SK-N-SH treated with all-trans-retinoic acid at 6 μM for 48 hours (cell line): Measurements from ENCODE around the gene FOXN3.

Experiments used
- ATAC-seq: fragments of 200-7000 bp; cut with Tn5 transposase; 3 replicates; pipeline ENCODE4 v1.9.1; 2020; ENCODE audit warnings: mild to moderate bottlenecking, moderate library complexity
- ARNTL ChIP-seq: fragments of 450-650 bp; formaldehyde crosslinking; IDR thresholded peaks from 2 replicates; pipeline ENCODE4 v1.5.0; 2020; ENCODE audit warnings: low read depth, mild to moderate bottlenecking, moderate library complexity, borderline replicate concordance
- CSDC2 ChIP-seq: fragments of 250-450 bp; sonication (Bioruptor Pico); IDR thresholded peaks from 2 replicates; pipeline ENCODE4 v1.5.0; 2020; ENCODE audit warnings: mild to moderate bottlenecking, moderate library complexity
- CSRNP3 ChIP-seq: fragments of 250-450 bp; sonication (Bioruptor Pico); IDR thresholded peaks from 2 replicates; pipeline ENCODE4 v1.5.1; 2021; ENCODE audit warnings: mild to moderate bottlenecking, moderate library complexity
- ESRRG ChIP-seq: fragments of 250-450 bp; sonication (Bioruptor Pico); IDR thresholded peaks from 2 replicates; pipeline ENCODE4 v1.6.1; 2021; ENCODE audit warnings: mild to moderate bottlenecking
- GLIS3 ChIP-seq: fragments of 250-450 bp; sonication (Bioruptor Pico); IDR thresholded peaks from 2 replicates; pipeline ENCODE4 v1.5.0; 2020; ENCODE audit warnings: mild to moderate bottlenecking, moderate library complexity
- ISL1 ChIP-seq: fragments of 250-450 bp; sonication (Bioruptor Pico); IDR thresholded peaks from 2 replicates; pipeline ENCODE4 v2.1.2; 2022; ENCODE audit warnings: mild to moderate bottlenecking, moderate library complexity
- OSR1 ChIP-seq: fragments of 250-450 bp; sonication (Bioruptor Pico); IDR thresholded peaks from 2 replicates; pipeline ENCODE4 v1.8.0; 2022; ENCODE audit warnings: moderate library complexity, mild to moderate bottlenecking, inconsistent platforms
- PPARA ChIP-seq: fragments of 250-450 bp; sonication (Bioruptor Pico); IDR thresholded peaks from 2 replicates; pipeline ENCODE4 v1.5.0; 2020; ENCODE audit warnings: mild to moderate bottlenecking, borderline replicate concordance
- RARB ChIP-seq: fragments of 250-450 bp; sonication (Bioruptor Pico); IDR thresholded peaks from 2 replicates; pipeline ENCODE4 v1.8.0; 2021; ENCODE audit warnings: mild to moderate bottlenecking, moderate library complexity
- SNAI2 ChIP-seq: fragments of 250-450 bp; sonication (Bioruptor Pico); IDR thresholded peaks from 2 replicates; pipeline ENCODE4 v1.5.0; 2020; ENCODE audit warnings: mild to moderate bottlenecking, moderate library complexity
- TCF4 ChIP-seq: fragments of 250-450 bp; sonication (Bioruptor Pico); IDR thresholded peaks from 2 replicates; pipeline ENCODE4 v1.8.0; 2021; ENCODE audit warnings: mild to moderate bottlenecking, moderate library complexity, borderline replicate concordance
- TOX ChIP-seq: fragments of 250-450 bp; sonication (Bioruptor Pico); IDR thresholded peaks from 2 replicates; pipeline ENCODE4 v1.8.0; 2021; ENCODE audit warnings: mild to moderate bottlenecking, moderate library complexity, borderline replicate concordance
- ZC3H10 ChIP-seq: fragments of 250-450 bp; sonication (Bioruptor Pico); IDR thresholded peaks from 2 replicates; pipeline ENCODE4 v1.5.1; 2021; ENCODE audit warnings: mild to moderate bottlenecking, moderate library complexity
- ZNF565 ChIP-seq: fragments of 450-650 bp; formaldehyde crosslinking; conservative IDR thresholded peaks from 2 replicates; pipeline ENCODE4 v1.5.0; 2020; ENCODE audit warnings: low read depth, mild to moderate bottlenecking, moderate library complexity
- ZNF8 ChIP-seq: fragments of 450-650 bp; formaldehyde crosslinking; IDR thresholded peaks from 2 replicates; pipeline ENCODE4 v1.5.0; 2020; ENCODE audit warnings: mild to moderate bottlenecking, moderate library complexity
- TF ChIP-seq, protein P1 (sequence below): fragments of 250-450 bp; sonication (Bioruptor Pico); IDR thresholded peaks from 2 replicates; pipeline ENCODE4 v1.8.0; 2021; ENCODE audit warnings: low read depth, mild to moderate bottlenecking, moderate library complexity, borderline replicate concordance
- TF ChIP-seq, protein P2 (sequence below): fragments of 250-450 bp; sonication (Bioruptor Pico); IDR thresholded peaks from 2 replicates; pipeline ENCODE4 v1.8.0; 2020; ENCODE audit warnings: mild to moderate bottlenecking, moderate library complexity, borderline replicate concordance
- TF ChIP-seq, protein P3 (sequence below): fragments of 250-450 bp; sonication (Bioruptor Pico); IDR thresholded peaks from 2 replicates; pipeline ENCODE4 v1.5.0; 2020; ENCODE audit warnings: mild to moderate bottlenecking, moderate library complexity
- TF ChIP-seq, protein P4 (sequence below): fragments of 250-450 bp; sonication (Bioruptor Pico); IDR thresholded peaks from 2 replicates; pipeline ENCODE4 v1.5.1; 2020; ENCODE audit warnings: low read depth, mild to moderate bottlenecking, moderate library complexity

Gene FOXN3

GRCh38 chr14:89143595-89143994 is 273.4 kb downstream of the FOXN3 start:
- TF ChIP-seq SNAI2 (CRISPR knock-in tag) (no peak), CSDC2 (CRISPR knock-in tag) (no peak), PPARA (CRISPR knock-in tag) (no peak), ZC3H10 (CRISPR knock-in tag) (no peak), ARNTL (CRISPR knock-in tag) (no peak), ISL1 (no peak), TOX (CRISPR knock-in tag) (no peak), GLIS3 (CRISPR knock-in tag) (no peak), OSR1 (CRISPR knock-in tag) (no peak), ZNF8 (no peak), TCF4 (CRISPR knock-in tag) (no peak)
- TF ChIP-seq, protein P1, sequence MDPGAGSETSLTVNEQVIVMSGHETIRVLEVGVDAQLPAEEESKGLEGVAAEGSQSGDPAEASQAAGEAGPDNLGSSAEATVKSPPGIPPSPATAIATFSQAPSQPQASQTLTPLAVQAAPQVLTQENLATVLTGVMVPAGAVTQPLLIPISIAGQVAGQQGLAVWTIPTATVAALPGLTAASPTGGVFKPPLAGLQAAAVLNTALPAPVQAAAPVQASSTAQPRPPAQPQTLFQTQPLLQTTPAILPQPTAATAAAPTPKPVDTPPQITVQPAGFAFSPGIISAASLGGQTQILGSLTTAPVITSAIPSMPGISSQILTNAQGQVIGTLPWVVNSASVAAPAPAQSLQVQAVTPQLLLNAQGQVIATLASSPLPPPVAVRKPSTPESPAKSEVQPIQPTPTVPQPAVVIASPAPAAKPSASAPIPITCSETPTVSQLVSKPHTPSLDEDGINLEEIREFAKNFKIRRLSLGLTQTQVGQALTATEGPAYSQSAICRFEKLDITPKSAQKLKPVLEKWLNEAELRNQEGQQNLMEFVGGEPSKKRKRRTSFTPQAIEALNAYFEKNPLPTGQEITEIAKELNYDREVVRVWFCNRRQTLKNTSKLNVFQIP: no peak
- TF ChIP-seq, protein P2, sequence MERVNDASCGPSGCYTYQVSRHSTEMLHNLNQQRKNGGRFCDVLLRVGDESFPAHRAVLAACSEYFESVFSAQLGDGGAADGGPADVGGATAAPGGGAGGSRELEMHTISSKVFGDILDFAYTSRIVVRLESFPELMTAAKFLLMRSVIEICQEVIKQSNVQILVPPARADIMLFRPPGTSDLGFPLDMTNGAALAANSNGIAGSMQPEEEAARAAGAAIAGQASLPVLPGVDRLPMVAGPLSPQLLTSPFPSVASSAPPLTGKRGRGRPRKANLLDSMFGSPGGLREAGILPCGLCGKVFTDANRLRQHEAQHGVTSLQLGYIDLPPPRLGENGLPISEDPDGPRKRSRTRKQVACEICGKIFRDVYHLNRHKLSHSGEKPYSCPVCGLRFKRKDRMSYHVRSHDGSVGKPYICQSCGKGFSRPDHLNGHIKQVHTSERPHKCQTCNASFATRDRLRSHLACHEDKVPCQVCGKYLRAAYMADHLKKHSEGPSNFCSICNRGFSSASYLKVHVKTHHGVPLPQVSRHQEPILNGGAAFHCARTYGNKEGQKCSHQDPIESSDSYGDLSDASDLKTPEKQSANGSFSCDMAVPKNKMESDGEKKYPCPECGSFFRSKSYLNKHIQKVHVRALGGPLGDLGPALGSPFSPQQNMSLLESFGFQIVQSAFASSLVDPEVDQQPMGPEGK (CRISPR knock-in tag): no peak
- TF ChIP-seq, protein P3, sequence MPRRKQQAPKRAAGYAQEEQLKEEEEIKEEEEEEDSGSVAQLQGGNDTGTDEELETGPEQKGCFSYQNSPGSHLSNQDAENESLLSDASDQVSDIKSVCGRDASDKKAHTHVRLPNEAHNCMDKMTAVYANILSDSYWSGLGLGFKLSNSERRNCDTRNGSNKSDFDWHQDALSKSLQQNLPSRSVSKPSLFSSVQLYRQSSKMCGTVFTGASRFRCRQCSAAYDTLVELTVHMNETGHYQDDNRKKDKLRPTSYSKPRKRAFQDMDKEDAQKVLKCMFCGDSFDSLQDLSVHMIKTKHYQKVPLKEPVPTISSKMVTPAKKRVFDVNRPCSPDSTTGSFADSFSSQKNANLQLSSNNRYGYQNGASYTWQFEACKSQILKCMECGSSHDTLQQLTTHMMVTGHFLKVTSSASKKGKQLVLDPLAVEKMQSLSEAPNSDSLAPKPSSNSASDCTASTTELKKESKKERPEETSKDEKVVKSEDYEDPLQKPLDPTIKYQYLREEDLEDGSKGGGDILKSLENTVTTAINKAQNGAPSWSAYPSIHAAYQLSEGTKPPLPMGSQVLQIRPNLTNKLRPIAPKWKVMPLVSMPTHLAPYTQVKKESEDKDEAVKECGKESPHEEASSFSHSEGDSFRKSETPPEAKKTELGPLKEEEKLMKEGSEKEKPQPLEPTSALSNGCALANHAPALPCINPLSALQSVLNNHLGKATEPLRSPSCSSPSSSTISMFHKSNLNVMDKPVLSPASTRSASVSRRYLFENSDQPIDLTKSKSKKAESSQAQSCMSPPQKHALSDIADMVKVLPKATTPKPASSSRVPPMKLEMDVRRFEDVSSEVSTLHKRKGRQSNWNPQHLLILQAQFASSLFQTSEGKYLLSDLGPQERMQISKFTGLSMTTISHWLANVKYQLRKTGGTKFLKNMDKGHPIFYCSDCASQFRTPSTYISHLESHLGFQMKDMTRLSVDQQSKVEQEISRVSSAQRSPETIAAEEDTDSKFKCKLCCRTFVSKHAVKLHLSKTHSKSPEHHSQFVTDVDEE (CRISPR knock-in tag): no peak
- no peak; the same call in 2 of the 3 replicates for ATAC-seq

DNA sequence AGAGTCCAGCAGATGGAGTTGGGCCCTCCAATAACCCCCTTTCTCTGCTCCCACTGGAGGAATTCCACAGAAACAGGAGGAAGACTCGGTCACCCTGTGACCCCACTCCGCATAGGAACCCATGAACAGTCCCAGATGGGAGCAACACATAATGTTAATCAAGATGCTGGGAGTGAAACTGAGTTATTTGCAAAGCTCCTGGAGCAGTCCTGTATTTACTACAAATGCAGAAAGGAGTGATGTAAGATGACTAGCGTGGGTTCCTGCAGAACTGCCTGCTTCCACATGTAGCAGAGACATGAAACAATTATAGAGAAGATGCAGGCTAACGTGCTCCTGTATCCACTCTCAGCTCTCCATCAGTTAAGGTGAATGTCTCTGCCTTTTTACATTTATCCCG is 274.7 kb downstream of the FOXN3 start:
- no peak for ATAC-seq
- TF ChIP-seq ARNTL (CRISPR knock-in tag): no peak
- TF ChIP-seq, protein P1: no peak
- no peak for TF ChIP-seq OSR1 (CRISPR knock-in tag)
- TF ChIP-seq ZNF8: no peak
- TF ChIP-seq, all 23 proteins: peak for 0

DNA sequence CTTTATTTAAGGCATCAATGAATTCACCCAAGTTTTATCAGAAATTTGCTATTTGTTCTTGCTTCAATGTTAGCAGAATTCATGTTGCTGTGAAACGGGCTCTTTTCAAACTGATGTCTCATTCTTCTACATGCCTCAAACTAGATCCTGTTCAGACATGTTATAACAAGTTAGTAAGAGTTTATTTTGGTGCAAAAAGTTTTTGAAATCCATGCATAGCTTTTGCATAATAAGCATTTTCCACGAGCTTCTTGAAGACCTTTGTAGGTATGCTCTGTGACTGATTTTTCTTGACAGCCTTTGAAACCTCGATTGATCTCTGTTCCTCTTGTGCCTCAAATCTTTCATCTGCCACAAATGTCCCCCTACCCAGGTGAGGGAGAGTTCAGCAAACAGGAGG is 275.2 kb downstream of the FOXN3 start:
- no peak for ATAC-seq
- TF ChIP-seq ARNTL (CRISPR knock-in tag): no peak
- TF ChIP-seq, protein P1: no peak
- TF ChIP-seq ZNF565 (CRISPR knock-in tag): no peak
- no peak for TF ChIP-seq RARB (CRISPR knock-in tag)
- no peak for TF ChIP-seq ESRRG
- TF ChIP-seq GLIS3 (CRISPR knock-in tag): no peak
- TF ChIP-seq TOX (CRISPR knock-in tag): no peak
- no peak for TF ChIP-seq SNAI2 (CRISPR knock-in tag)
- TF ChIP-seq PPARA (CRISPR knock-in tag): no peak

DNA sequence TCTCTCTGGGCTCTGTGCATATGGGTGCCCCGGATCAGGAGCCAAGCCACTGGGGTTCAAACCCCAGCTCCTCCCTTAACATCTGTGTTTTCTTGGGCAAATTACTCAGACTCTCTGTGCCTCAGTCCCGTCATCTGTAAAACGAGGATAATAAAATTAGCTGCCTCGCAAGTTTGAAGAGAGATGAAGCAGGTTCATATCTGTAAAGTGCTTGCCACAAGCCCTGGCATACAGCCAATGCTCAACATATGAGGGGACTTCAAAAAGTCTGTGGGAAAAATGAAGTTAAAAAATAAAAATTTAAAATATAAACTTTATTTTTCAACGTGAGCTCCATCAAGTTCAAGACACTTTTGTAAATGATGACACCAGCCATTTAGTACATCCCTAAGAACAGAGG is 276.7 kb downstream of the FOXN3 start:
- ATAC-seq: no peak
- TF ChIP-seq, protein P4, sequence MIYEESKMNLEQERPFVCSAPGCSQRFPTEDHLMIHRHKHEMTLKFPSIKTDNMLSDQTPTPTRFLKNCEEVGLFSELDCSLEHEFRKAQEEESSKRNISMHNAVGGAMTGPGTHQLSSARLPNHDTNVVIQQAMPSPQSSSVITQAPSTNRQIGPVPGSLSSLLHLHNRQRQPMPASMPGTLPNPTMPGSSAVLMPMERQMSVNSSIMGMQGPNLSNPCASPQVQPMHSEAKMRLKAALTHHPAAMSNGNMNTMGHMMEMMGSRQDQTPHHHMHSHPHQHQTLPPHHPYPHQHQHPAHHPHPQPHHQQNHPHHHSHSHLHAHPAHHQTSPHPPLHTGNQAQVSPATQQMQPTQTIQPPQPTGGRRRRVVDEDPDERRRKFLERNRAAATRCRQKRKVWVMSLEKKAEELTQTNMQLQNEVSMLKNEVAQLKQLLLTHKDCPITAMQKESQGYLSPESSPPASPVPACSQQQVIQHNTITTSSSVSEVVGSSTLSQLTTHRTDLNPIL (CRISPR knock-in tag): no peak
- TF ChIP-seq ARNTL (CRISPR knock-in tag) (no peak), TCF4 (CRISPR knock-in tag) (no peak), RARB (CRISPR knock-in tag) (no peak), ZNF565 (CRISPR knock-in tag) (no peak), ZNF8 (no peak), TOX (CRISPR knock-in tag) (no peak), CSRNP3 (no peak)
- TF ChIP-seq, protein P3 (CRISPR knock-in tag): no peak
